Calu3 (cell line): ENCODE data around the gene SLC25A38. TPM values are rescaled to one million over a fixed set of nuclear protein-coding genes. Genes with fewer than 3 reads are reported as not detected.

Source experiments
- BruUV-seq: library from RNA; stranded (reverse); fragments of 400-500 nt; replicated peaks from 2 replicates; lab custom pipeline; 2021; lab: Mats Ljungman, UMichigan
- CTCF ChIA-PET: fragments of 300-600 bp; sonication (Branson Sonifier 250); formaldehyde crosslinking; loops from one replicate; lab custom pipeline; 2022; ENCODE audit warnings: antibody characterized with exemption; lab: Charles Lee
- DNase-seq: peaks from one replicate; pipeline ENCODE4 v3.0.0; 2022
- H3K27ac Mint-ChIP-seq: one replicate; pipeline ENCODE4 v1.8.0; 2022; ENCODE audit warnings: mixed read lengths; ENCODE audit not compliant: unreplicated experiment
- H3K27me3 Mint-ChIP-seq: one replicate; pipeline ENCODE4 v1.8.0; 2022; ENCODE audit warnings: mixed read lengths; ENCODE audit not compliant: unreplicated experiment
- H3K36me3 Mint-ChIP-seq: one replicate; pipeline ENCODE4 v1.8.0; 2022; ENCODE audit warnings: mild to moderate bottlenecking, moderate library complexity, mixed read lengths; ENCODE audit not compliant: insufficient read depth, unreplicated experiment
- H3K4me1 Mint-ChIP-seq: one replicate; pipeline ENCODE4 v1.8.0; 2022; ENCODE audit warnings: mild to moderate bottlenecking, low read depth, mixed read lengths; ENCODE audit not compliant: unreplicated experiment
- H3K4me3 Mint-ChIP-seq: one replicate; pipeline ENCODE4 v1.8.0; 2022; ENCODE audit warnings: mild to moderate bottlenecking, low read depth, moderate library complexity, mixed read lengths; ENCODE audit not compliant: unreplicated experiment
- H3K9me3 Mint-ChIP-seq: one replicate; pipeline ENCODE4 v1.8.0; 2022; ENCODE audit warnings: low read depth, mixed read lengths; ENCODE audit not compliant: unreplicated experiment
- CTCF ChIP-seq: fragments of 200-600 bp; IDR thresholded peaks from one replicate; pipeline ENCODE4 v1.8.0; 2022; ENCODE audit warnings: antibody characterized with exemption; ENCODE audit not compliant: unreplicated experiment
- intact Hi-C: fragments of 100-400 bp; cut with micrococcal nuclease; formaldehyde crosslinking; loops from one replicate; pipeline ENCODE4 v1.10.0; 2022; ENCODE audit not compliant: unreplicated experiment
- total RNA-seq: library from RNA; stranded (reverse); gene quantifications from 2 replicates; pipeline ENCODE4 v1.2.3, GENCODE V29; 2022

Gene SLC25A38
- total RNA-seq, 1 experiment from 2014 or later = 23.6 TPM

GRCh38 chr3:39388741-39389248 is 5.6 kb downstream of the SLC25A38 start:
- no peak for DNase-seq
- H3K4me3 Mint-ChIP-seq = no peak overlapping the region
- H3K4me1 Mint-ChIP-seq = peaks cover 39% of the 10 kb centered on the region
- CTCF ChIA-PET = no interaction called here
- H3K36me3 Mint-ChIP-seq = peaks cover 22% of the 10 kb centered on the region
- intact Hi-C loops = no loop called here
- TF ChIP-seq CTCF = no peak
- no TSS peak for BruUV-seq
- H3K27ac Mint-ChIP-seq = no peak overlapping the region
- H3K9me3 Mint-ChIP-seq = no peaks in the 10 kb centered on the region
- H3K27me3 Mint-ChIP-seq = no peaks in the 10 kb centered on the region

GRCh38 chr3:39390181-39390580 is 7.0 kb downstream of the SLC25A38 start:
- DNase-seq = no peak
- Mint-ChIP-seq H3K4me1 (peaks cover 36% of the 10 kb centered on the region), H3K4me3 (no peak overlapping the region), H3K9me3 (no peaks in the 10 kb centered on the region), H3K36me3 (peaks cover 9% of the 10 kb centered on the region), H3K27ac (no peak overlapping the region), H3K27me3 (no peaks in the 10 kb centered on the region)
- intact Hi-C loops = no loop called here
- no peak for TF ChIP-seq CTCF
- BruUV-seq = no TSS peak
- CTCF ChIA-PET = interaction anchor here (0.6 kb wide), 1 partner anchor 801 kb away, joined by 3 read pairs; no protein-coding TSS in a partner anchor

- H3K4me3 Mint-ChIP-seq = no peak overlapping the region
- CTCF ChIA-PET = no interaction called here
- no TSS peak for BruUV-seq
Measured at GRCh38 chr3:39396690-39397089, 13.5 kb downstream of the SLC25A38 start.

GRCh38 chr3:39398700-39399099 is 15.5 kb downstream of the SLC25A38 start:
- TF ChIP-seq CTCF = no peak
- Mint-ChIP-seq H3K4me1 (no peaks in the 10 kb centered on the region), H3K9me3 (no peaks in the 10 kb centered on the region), H3K27ac (no peak overlapping the region), H3K36me3 (peaks cover 5% of the 10 kb centered on the region), H3K27me3 (no peaks in the 10 kb centered on the region), H3K4me3 (no peak overlapping the region)
- CTCF ChIA-PET = no interaction called here
- intact Hi-C loops = no loop called here
- DNase-seq = no peak
- BruUV-seq = no TSS peak

More at GRCh38 chr3:39396690-39397089, 13.5 kb downstream of the SLC25A38 start:
- Mint-ChIP-seq H3K9me3 (no peaks in the 10 kb centered on the region), H3K36me3 (peaks cover 5% of the 10 kb centered on the region), H3K27ac (no peak overlapping the region), H3K27me3 (no peaks in the 10 kb centered on the region), H3K4me1 (no peaks in the 10 kb centered on the region)
- DNase-seq = no peak
- intact Hi-C loops = no loop called here
- TF ChIP-seq CTCF = no peak
